Neural progenitor cell (in vitro differentiated cells): ENCODE results near the gene RMI2.

Experiments
- EZH2 ChIP-seq: fragments of 200-600 bp; sonication (generic); IDR thresholded peaks from 2 replicates; pipeline ENCODE4 v1.6.1; 2017; ENCODE audit warnings: antibody characterized with exemption, mild to moderate bottlenecking, moderate library complexity
- EZH2phosphoT487 ChIP-seq: fragments of 200-600 bp; sonication (generic); IDR thresholded peaks from 2 replicates; pipeline ENCODE4 v1.6.1; 2017; ENCODE audit warnings: antibody characterized with exemption

DNA sequence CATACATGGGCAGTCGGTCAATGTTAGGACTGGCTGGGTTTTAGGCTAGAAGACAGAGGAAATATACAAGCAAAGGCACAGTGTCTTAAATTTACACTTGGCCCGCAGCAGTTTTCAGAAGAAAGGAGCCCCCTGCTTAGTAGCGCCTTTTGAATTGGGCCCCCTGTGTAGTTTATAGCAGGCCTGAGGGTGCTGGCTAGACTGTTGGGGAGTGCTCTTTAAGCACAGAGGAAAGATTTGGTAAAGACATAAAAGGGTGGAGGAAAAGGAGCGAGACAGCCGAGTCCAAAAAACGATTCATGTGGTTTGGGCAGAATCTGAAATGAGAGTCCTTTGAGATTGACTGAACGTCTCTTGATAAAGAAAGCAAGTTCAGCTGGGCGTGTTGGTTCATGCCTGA, 10.6 kb downstream of the RMI2 start:
- TF ChIP-seq EZH2 (no peak), EZH2phosphoT487 (no peak)
